Ramos (cell line): ENCODE results near the gene NRXN3.

Source experiments
- in situ Hi-C: fragments of 300-500 bp; cut with MboI; formaldehyde crosslinking; loops from one replicate; pipeline ENCODE4 v1.14.3; 2022; ENCODE audit warnings: low sequenced_read_pairs; ENCODE audit not compliant: unreplicated experiment

The NRXN3 gene

DNA sequence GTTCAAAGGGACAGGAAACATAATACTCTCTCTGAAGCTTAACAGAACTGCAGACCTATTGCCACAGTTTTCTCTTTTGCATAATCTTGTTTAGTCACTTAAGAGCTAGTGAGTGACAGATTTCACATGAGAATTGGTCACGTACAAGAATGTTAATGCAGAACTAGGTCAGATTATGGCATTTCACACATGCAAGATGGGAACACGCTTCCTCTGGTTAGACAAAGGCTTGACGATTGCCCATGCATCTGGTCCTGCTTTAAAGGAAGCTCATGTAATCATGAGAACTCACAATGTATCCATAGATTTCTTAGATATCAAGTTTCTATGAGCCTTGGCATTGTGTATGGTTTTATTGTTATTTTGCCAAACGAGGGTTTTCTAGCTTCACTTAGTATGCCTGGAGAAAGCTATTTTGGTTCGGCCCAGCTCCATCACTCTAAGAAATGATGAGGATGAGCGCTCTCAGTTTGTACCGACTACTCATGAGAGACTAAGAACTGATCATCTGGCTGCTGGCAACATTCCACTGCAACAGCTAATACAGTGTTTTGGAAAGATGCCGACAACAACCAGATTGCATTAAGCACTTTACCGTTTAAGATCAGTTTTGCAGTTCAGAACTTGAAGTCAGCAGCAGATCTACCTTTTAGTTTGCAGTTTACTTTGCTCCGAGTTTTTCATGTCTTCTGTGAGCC lies 1661.2 kb downstream of the NRXN3 start:
- in situ Hi-C loops, result no loop called here

DNA sequence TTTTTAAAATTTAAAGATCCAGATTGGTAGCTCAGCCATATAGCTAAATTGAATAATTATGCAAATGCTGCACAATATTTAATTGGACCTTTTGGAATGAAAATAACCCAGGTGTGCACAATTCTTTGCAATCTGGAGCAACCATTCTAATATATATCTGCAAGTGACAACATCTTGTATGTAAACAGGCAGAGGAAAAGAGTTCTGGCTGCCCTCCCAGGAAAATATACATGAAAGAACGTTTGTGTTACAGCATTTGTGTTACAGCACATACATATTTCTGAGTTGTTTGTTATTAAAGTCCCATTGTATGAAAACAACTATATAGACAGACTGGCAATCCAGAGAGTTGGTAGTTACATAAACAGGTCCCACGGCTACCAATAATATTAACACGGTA lies 1663.6 kb downstream of the NRXN3 start:
- in situ Hi-C loops, result no loop called here

DNA sequence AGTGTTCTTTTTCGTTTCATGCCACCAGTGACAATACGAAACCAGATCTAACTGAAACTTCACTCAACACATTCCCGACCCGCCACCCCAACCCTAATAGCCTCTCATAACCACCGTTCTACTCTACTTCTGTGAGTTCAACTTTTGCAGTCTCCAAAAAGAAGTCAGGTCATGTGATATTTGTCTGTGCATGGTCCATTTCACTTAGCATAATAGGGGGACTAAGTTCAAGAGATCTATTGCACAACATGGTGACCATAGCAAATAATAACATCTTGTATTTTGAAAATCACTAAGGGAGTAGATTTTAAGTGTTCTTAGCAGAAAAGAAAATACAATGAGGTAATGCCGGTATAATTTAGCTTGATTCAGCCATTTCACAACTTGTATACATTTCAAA lies 1664.7 kb downstream of the NRXN3 start:
- in situ Hi-C loops, result no loop called here

DNA sequence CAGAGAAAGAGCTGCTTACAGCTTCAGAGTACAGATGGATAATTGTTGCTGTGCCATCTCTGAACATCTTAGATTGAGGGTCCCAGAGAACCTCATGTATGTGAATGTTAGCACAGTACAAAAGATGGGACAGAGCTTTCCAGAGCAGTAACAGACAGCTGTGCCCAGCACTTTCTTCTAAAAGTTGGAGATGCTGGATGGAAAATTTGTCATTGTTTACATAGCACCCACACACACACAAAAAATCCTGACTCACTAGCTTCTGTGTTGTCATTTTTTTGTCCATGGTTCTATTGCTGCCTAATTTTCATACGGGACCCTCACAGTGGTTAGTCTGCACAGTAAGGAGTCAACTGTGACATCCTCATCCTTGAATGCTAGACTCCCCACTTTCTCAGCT lies 1666.4 kb downstream of the NRXN3 start:
- in situ Hi-C loops, result no loop called here

DNA sequence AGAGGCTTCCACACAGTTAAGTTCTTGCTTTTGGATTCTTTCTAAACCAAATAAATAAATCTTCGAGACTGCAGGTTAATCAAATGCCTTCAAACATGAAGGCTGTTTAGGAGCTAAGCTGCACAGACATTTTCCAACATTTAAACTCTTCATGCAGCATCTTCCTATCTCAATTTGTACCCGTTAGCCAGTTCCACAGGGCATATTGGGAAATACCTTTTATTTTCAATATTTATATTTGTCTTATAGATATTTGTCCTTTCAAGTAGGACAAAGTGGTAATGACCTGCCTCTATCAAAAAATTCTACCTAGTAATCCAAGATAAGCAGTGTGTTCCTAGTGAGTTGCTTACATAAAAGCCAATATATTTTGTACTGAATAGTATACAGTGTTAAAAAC lies 1667.5 kb downstream of the NRXN3 start:
- in situ Hi-C loops, result no loop called here

DNA sequence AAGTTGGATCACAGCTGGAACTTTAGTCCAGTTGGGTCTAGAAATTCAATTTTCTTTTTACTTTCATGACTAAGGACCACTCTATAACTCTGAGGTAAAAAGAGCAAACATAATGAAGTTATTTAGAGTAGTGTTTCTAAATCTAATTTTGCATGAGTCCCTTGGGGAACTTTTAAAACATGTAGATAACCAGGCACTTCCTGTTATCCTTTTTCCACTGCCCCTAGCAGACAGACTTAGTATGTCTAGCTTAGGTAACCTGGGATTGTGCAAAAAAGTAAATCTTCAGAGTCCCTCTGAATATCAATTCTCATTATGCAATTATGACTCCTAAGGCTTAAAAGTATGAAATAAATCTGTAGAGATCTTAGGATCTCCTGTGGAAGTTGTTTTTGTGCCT lies 1669.9 kb downstream of the NRXN3 start:
- in situ Hi-C loops, result no loop called here

DNA sequence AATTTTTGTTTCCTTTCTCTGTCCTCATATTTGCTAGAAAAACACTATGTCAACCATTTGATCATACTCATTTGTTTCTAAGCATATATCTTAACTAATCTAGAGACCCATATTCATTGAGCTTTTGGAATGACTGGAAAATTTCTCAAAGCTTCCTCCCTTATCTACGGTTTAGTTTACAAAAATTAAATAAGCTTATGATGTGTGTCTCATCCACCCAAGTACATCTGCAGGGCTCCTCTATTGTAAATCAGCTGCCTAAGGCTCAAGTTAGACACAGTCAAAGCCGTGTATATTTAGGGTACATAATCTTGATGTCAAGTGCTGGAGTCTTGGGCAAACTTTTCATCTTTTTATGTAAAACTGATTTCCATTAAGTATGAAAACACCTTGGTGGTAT lies 1670.7 kb downstream of the NRXN3 start:
- in situ Hi-C loops, result no loop called here

DNA sequence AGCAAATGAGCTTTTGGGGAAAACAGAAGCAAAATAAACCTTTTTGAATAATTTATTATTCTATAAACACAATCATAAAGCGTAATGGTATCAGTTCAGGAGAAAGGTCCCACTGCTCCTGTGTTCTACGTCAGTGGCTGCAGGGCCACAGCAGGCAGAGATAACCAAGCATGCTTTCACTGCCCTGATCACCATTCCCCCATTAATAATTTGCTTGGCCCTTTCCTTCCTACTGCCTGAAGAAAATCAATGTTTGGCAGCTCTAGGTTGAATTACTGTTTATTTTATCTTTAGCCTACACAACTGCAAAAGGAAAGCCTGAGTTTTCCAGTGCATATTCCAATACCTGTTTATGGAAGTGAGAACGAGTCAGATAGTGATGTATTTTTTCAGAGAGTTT lies 1671.3 kb downstream of the NRXN3 start:
- in situ Hi-C loops, result no loop called here

DNA sequence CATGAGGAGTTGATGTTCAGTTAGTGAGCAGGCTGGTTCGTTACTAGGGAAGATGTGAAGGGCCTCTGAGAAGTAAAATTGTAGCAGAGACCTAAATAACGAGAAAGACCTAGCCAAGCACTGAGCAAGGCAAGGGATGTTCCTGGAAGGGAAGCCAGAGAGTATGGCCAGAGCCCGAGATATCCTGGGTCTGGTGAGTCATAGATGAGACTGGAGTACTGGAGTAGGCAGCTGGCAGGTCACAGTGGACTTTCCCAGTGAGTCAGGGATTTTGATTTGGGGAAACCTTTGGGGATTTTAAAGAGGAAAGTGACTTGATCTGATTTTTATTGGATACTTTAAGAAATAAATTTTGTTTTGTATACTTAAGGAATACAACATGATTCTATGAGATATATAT lies 1672.1 kb downstream of the NRXN3 start:
- in situ Hi-C loops, result no loop called here

DNA sequence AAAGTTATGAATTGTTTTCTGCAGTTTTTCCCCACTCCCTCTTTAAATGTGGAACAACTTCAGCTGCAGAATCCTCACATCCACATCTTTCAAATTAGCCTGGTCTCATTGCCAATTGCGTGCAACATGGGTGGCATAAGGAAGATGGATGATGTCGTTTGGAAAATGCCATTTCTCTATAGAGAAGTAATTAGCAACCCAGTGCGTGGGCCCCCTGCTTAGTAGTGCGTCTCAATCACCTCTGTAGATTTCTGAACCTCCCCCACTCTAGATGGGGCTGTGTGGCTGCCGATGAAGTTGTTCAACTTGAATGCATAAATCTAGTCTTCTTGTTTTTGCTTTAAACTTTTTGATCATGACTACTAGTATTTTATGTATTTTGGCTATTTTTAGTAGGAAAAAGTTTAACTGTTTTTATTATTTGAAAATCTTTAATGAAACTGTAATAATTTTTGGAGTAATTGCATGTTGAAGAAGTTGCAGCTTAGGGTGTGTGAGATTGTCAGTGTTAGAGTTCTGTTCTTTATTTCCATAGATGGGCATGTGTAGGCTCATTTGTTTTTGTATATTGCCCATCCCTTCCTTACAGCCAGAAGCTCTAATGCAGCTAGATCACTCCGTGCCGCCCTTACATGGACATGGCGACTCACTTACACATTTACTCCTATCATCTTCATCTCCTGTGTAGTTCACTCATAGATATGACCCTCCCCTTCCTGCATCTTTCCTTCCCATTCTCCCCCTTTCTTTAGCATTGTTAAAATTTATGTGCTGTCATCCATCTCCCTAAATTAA lies 1683.0 kb downstream of the NRXN3 start:
- in situ Hi-C loops, result no loop called here

DNA sequence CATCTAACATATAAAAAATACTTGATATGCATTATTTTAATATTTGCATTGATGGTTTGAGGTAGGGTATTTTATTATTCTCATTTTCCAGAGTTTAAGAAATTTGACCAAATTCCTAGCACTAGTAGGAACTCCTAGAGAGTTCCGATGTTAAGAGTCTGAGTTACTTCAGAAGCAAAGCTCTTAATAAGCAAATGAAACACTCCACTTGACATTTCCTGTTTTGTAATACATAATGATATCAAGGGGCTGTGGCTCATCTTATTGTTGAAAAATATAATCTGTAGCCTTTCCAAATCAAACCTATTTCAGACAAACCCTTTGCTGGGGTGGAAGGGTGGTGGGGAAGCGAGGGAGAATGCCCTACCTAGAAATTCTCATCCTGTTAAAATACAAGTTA lies 1685.6 kb downstream of the NRXN3 start:
- in situ Hi-C loops, result no loop called here

DNA sequence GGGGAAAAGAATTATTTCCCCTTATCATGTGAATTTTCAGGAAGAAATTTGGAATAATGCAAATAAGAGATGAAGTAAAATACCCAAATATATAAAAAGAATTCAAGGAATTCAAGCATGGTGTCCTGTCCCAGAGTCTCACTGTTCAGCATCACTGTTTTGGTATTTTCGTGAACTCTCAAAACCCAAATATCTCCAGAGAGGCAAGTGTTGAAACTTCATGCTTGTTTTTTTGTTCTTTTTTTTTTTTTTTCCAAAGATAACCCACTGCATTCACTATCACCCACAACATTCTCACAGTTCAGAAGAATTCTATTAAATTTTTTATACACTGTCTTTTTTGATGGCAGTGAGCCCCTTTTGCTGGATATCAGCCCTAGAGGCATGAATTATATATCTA lies 1686.2 kb downstream of the NRXN3 start:
- in situ Hi-C loops, result no loop called here

DNA sequence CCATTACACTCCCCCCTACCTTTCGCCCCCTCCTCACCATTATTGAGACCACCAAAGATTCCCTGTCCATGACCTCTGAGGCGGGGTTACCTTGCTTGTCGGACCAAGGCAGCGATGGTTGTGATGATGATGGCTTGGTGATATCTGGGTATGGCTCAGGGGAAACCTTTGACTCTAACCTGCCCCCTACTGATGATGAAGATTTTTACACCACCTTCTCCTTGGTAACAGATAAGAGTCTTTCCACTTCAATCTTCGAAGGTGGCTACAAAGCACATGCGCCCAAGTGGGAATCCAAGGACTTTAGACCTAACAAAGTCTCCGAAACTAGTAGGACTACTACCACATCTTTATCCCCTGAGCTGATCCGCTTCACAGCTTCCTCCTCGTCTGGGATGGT lies 1690.9 kb downstream of the NRXN3 start:
- in situ Hi-C loops, result no loop called here

DNA sequence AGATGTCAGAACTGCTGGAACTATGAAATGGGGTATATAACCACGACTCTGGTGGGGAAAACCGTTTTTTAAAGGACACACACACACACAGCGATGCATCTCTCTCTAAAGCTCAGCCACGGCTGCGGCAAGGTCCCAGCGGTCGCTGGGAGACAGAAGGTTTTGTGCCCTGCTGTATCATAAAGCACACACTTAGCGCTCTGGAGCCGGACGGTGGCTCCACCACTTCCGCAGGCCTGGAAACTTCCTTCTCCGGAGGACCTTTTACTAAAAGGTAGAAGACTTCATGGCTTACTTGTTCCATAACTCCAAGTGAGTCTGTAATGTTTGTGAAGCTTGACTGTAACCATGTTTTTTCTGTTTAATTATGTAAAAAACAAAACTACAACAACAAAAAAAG lies 1691.9 kb downstream of the NRXN3 start:
- in situ Hi-C loops, result no loop called here

DNA sequence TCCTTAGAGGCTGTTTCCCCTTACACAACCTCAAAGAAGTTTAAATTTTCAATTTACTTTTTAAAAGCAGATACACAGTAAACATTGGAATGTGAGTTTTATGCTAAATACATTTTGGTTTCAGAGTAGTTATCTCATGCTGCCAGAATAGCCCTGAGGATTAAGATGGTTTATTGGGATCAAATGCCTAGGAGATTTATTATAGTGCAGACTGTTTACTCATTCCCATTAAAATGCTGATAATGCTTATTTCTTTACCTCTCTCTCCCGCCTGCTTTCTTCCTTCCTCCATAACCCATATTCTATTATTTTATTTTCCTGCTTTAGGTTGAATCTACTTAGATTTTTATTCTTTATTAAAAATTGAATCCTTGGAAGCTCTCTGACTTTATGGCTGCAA lies 1701.0 kb downstream of the NRXN3 start:
- in situ Hi-C loops, result no loop called here

DNA sequence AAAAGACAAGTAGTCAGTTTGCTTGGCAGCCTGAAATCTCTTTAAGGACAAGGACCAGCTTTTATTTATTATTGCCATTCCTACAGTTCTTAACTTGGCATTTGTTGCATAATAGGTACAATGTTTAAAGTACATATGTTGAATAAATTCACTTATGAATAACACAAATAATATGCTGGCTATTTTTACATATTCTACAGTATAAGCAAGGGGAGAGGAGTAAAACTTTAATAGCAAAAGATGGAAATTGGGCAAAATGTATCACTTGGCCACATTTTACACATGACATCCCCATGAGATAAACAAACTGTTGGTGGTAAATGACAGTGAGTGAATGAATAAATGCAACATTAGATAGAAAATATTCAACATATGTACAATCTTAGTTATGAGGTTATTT lies 1708.1 kb downstream of the NRXN3 start:
- in situ Hi-C loops, result no loop called here

DNA sequence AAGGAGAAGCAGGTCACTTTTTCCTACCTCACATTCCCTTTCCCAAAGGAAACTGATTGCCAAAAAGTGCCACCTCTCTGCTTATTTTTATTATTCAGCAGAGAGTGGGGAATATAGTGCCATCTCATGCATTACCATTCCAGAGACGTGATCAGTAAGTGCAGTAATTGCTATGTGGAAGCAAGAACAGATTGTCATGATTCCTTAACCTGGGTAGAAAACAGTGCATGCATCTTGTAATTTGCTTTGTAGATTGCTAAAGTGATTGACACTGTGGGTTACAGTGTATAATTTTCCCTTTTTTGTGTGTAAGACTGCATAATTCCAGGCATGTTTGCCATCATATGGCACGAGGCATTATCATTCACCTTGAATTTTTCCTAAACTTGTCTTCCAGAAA lies 1708.6 kb downstream of the NRXN3 start:
- in situ Hi-C loops, result no loop called here

DNA sequence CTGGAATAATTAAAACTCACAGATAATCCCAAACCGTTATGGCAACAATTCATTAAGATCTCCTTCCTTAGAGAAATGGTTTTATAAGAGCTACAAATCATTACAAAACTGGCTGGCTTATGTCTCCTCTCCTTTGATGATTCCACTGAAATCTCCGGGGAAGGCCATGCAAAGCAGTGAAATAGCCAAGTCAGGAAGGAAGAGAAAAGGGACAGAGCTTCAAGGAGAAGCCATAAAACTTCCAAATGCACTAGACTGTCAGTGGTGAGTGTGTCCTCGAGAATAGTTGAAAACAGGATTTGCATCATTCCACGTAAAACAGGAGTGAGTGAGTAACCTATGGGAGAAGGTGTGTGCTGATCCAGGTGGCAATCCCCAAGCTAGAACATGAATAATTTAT lies 1711.1 kb downstream of the NRXN3 start:
- in situ Hi-C loops, result no loop called here

DNA sequence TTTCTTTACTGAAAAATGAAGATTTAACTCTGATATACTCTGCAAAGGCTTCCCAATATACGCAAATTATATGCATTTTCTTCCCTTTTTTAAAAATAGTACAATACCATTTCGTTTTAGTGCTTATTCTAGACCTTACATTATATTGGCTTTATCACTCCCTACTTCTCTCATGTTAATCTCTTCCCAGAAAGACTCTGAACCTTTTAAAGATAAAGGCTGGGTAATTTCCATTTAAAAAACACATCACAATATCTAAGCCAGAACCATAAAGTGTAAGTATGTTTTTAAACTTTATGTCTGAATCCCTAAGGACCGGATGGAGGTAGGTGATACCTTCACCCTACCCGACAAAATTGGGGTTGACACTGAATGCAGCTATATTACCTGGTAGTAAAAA lies 1720.4 kb downstream of the NRXN3 start:
- in situ Hi-C loops, result no loop called here

DNA sequence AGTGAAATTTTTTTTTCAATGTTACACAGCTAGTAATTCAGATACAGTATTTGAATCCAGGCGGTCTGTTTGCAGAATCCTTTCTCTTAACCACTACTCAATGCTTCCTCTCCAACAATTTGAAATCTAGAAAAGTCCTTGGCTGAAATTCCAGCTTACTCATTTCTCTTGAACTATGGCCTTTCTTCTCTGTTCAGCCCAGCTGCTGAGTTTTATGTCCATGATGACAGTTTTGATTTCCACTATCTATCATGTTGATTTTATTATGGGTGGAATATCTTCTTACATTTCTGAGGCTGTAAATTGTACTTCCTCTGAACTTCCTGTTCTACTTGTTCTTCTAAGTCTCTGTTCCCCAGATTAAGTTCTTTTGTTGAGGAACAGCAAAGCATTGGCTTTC lies 1725.8 kb downstream of the NRXN3 start:
- in situ Hi-C loops, result no loop called here

DNA sequence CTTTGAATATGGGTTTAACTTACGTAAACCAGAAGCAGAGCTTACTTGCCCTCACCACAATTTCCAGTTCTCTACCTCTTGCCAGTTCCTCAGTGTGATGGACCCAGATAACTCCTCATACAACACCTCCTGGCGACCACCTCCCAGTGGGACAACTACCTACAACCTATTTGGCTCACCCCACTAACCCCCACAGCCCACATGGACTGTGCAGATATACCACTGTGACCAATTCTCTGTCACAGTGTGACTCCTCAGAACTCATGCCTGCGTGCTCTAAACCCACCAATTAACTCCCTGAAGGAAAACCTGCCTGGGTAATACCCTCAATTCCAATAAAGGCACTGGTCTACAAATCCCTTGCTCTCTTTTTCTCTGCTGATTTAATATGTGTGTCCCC lies 1729.4 kb downstream of the NRXN3 start:
- in situ Hi-C loops, result no loop called here

DNA sequence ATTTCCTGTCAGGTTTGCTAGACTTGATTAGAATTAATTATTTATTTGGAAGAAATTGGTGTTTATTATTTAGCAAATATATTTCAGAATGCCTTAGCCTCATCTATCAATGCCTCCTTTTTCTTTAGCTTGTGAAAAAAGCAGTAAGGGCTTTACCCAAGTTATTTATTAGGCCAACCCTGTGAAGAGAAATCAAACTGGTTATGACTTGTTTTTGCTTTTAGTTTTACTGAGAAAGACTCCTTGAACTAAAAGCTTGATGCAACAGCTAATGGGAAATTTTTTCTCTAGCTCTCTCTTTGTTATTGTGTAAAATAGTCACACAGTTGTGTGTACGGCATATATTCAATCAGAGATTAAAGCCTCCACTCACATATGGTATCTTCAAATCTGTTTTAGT lies 1734.3 kb downstream of the NRXN3 start:
- in situ Hi-C loops, result no loop called here
